GM21390 (cell line): ENCODE measurements around the gene FJX1.

Experiments used
- ATAC-seq: cut with Tn5 transposase; IDR thresholded peaks from one replicate; pipeline ENCODE4 v1.9.1; 2021; ENCODE audit not compliant: unreplicated experiment

The FJX1 gene, protein sequence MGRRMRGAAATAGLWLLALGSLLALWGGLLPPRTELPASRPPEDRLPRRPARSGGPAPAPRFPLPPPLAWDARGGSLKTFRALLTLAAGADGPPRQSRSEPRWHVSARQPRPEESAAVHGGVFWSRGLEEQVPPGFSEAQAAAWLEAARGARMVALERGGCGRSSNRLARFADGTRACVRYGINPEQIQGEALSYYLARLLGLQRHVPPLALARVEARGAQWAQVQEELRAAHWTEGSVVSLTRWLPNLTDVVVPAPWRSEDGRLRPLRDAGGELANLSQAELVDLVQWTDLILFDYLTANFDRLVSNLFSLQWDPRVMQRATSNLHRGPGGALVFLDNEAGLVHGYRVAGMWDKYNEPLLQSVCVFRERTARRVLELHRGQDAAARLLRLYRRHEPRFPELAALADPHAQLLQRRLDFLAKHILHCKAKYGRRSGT

DNA sequence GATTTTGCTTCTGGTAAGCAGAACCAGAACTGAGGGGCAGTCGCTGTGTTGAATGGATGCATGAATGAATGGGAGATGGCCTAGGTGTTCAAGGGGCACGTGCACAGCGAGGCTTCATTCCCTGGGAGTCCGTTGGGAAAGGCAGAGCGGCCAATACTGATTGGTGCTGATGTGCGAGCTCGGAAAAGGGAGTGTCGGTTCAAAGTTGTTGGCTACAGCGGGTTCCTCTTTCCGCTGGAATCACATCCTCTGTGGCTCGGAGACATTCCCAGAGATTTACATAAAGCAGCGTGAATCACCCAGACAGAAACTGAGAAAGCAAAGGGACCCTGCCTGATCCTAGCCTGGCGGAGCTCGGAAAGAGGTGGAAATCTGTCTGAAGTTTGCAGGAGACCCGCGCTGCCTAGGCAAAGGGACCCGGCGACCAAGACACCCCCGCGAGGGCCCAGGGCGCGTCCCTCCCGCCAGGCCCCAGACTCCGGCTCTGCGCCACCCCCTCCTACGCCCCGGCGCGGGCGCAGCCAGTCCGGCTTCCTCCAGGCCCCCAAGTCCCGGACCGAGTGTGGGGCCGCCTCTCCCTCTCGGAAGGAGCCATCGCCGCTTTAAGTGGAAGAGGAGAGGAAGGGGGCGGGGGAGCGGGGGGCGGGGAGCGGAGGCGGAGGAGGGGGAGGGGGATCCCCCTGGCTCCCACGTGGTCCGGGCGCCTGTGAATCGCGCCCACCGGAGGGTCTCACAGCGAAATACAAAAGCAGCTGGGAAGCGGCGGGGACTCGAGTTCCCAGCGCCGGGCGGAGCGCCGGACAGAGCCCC, at the start of gene FJX1:
FJX1 (plus strand) TSS at position 774 of the 810 bp plus-strand sequence. CDS start 177 bp downstream, outside the sequence.
- peak; percentile 28 for ATAC-seq

DNA sequence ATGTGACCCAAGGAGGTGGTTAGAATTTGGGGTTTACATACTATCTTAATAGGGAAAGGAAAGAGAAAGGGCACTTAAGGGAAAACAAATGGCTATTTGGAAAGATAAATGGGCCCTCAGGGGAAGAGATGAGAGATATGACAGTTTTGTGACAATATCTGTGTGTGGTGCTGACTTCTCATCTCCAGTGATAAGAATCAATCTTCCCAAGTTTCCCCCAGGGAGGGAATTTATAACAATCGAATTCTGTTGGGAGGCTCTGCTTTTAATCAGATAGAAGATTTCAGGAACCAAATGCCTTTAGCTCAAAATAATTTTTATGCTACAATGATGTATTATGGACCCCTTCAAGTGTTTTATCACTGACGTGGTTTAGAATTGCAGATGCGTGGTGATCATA, 46.6 kb upstream of the FJX1 start:
- ATAC-seq: no peak

DNA sequence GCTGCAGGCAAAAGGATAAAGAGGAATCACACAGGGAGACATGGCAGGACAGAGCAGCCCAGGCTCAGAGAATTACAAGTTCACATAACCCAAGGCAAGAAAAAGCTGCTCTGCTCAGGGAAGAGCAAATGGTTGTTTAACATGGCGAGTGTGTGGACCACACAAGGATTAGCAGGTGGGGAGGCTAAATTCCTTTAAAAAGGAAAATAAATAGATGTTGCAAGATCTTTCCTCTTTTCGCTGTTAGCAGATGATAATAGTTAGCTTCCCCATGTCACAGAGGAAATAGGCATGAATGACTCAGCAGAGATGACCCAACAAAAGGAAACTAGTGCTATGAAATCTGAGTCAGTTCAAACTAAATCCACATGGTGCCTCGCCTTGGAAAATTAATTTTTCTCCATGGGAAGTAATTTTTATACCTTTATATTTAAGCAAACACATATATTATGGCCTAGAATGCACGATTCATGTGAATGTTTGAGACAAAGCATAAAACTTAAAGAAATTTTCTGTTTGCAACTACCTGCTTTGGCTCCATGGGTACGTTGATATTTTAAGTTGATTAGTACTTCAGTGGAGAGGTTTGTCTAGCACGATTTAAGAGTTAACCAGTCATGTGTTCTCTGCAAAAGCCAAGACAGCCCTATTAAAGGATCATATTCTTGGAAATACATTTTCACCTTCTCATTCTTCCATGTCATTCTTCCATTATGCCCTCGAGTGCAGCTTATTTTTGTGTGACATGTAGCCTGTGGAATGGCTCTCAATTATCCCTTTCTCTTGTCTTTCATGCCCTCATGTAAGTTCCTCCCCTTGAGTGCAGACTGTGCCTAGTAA, 38.5 kb upstream of the FJX1 start:
- no peak for ATAC-seq

DNA sequence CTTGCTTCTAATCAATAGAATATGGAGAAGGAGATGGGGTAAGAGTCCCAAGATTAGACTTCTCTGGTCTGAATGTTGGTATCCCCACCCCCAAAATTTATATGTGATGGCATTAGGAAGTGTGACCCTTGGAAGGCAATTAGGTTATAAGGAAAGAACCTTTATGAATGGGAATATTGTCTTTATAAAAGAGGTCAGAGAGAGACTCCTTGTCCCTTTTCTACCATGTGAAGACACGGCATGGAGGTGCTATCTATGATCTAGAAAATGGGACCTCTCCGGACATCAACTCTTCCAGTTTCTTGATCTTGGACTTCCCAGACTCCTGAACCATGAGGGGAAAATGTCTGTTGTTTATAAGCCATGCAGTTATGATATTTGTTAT, 37.9 kb upstream of the FJX1 start:
- no peak for ATAC-seq

DNA sequence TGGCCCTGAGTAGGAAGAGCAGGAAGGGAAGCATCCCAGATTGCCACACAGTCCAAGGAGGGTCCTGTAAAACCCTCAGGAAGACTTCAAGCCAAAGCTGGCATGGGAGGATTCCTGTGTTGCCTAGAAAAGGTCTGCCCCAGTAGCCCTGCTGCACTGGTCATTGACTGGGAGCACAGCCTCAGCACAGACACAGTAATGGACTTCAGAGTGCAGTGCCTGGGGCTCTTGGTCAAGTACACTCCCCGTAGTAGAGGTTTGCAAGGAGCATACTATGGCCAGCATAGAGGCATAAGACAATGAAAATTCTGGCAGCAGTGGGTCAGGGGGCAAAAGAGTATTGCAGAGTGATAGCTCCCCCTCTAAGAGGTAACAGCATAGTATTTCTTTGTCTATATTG, 36.2 kb upstream of the FJX1 start:
- no peak for ATAC-seq

DNA sequence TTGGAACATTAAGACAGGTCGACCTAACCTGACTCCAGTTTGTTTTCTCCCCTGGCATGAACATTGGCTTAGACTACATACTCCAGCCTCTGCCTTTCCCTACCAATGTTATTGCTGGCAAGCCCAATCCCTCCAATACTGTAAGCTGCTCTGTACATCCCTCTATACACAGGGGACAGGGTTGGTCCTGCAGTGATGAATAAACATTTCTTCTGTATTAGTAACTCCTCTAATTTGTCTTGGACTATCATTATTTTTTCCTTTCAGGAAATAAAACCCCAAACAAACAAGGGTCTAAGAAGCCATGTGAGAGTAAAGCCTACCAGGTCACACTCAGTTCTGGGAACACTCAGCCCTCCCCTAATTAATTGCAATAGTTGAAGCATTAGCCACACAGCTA, 35.1 kb upstream of the FJX1 start:
- ATAC-seq: no peak

DNA sequence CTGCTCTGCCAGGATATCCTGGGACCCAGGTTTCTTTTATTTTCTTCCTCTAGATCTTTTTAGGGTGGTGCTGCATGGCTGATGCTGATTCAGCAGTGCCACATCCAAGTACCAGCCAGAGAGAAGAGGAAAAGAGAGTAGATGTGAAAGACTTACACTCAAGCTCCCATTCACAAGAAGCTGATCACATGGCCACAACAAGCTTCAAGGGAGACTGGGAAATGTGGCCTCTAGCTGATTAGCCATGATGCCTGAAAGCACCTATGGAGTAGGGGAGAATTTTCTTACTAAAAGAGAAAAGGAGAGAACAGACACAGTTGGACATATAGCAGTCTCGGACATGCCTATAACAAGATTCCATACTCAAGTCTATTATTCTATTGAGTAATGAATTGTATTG, 34.4 kb upstream of the FJX1 start:
- no peak for ATAC-seq

DNA sequence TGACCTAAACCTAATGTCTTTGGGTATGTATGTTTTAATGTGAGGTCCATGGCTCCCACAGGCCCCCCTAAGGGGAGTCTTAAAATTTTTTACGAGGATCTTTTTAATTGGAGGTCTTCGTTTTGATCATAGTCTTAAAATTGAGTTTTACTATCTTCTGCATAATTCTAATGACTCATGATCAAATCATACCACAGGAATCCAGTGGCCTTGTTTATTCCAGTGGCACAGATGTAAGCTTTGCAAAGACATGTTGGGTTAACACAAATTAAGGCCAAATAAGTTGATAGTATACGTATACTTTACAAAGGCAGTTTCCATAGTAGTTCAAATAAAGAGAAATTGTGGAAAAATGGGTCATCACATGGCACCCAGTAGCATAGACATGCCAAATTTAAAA, 33.9 kb upstream of the FJX1 start:
- ATAC-seq: no peak

DNA sequence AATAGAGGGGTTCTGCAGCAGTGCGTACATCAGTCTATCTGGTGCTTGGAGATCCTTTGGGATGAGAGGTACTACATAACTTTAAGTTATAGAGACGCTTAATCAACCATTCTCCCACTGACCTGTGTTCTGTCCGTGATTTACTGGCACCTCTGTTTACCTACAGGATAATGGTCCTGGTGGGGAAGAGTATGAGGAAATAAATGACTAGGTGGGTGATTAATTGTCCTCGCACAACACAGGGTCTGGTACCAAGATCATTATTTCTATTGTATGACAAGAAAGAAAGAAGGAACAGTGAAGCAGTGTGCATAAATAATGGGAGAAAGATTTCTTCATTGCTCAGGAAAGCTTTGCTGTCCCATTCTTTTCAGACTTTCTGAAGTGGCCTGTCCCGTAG, 32.8 kb upstream of the FJX1 start:
- ATAC-seq: no peak

DNA sequence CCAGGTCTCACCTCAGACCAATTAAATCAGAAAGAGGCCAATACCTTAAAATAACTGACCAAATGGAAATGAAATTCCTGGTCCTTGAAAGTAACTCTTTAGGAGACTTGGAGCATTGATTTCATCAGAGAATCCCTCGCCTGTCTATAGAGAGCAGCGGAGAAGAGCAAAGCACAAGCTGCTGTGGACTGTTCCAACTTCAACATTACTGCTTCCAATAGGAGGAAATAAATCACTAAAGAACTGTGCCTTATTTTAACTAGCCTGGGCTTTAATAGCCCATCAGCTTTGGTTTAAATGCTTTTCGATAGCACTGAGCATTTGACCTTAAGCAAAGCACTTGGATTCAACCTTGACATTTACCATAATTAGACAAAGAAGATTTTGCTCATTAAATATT, 32.0 kb upstream of the FJX1 start:
- no peak for ATAC-seq

DNA sequence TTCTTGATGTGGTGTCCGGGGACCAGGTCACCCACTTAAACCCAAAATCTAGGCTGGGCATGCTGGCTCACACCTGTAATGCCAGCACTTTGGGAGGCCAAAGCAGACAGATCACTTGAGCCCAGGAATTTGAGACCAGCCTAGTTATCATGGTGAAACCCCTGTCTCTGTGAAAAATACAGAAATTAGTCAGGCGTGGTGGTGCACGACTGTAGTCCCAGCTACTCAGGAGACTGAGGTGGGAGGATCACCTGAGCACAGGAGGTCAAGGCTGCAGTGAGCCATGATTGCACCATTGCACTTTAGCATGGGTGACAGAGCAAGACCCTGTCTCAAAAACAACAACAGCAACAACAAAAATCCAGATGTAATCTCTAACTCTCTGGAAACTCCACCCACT, 30.3 kb upstream of the FJX1 start:
- ATAC-seq: no peak

DNA sequence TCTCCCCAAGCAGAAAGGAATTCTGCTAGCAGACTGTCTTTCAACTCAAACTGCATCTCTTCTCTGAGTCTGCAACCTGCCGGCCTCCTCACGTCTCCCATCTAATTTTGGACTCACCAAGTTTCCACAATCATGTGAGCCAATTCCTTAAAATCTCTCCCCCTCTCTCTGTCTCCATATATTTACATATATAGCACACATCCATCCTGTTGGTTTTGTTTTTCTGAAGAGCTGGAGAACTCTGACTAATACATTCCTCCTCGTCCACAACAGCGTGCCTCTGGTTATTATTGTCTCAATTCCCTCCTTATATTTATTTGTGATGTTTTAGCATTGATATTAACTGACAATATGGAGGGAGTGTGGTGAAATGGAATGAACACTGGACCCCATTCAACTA, 29.6 kb upstream of the FJX1 start:
- ATAC-seq: no peak

DNA sequence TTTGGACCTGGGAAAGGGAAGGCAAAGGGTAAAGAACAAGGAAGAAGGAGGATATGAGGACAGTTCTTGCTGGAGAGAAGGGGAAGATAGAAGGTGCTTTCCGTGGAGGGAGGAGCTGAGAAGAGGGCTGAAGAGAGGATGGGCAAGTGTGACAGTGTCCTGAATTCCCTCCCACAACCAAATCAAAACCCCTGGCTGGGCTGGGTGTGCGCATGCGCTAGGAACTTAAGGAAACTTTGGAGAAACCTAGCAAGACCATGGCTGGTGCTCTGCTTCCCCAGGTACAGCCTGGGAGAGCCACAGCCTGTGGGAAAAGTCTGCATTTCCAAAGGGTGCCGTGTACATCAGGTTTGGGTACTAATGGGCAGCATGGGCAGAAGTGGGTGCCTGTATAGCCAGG, 29.0 kb upstream of the FJX1 start:
- no peak for ATAC-seq

DNA sequence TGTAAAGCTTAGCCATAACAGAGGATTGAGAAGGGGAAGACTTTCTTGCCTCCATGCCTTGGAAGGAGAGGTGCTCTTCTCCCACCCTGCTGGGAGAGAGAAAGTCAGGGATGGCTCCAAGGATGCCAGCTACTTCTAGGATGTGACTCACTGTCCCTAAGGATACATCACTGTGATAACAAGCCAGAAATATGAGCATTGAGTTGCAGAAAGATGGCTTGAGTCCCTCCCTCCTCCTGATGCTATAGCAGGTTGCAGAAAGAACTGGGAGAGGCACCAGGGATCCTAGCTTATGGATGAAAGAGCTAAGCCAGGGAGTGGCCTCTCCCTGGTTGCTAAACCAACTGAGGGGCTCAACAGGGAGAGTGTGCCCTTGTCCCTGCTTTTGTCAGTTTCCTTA, 27.8 kb upstream of the FJX1 start:
- no peak for ATAC-seq

DNA sequence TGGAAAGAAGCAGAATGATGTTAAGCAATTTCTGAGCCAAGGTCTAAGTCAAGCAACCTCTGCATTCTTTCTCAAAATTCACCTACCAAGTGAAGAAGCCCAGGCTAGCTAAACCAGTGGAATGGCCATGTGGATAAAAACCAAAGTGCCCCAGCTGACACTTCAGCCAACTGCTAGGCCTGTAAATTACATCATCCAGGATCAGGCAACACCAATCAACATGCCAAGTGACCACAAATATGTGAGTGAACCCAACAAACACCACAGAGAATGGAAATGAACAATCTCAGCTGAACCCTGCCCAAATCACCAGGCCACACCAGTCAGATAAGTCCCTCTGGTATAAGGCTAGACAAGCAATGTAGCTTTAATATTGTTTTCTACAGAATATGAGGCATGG, 25.1 kb upstream of the FJX1 start:
- no peak for ATAC-seq

DNA sequence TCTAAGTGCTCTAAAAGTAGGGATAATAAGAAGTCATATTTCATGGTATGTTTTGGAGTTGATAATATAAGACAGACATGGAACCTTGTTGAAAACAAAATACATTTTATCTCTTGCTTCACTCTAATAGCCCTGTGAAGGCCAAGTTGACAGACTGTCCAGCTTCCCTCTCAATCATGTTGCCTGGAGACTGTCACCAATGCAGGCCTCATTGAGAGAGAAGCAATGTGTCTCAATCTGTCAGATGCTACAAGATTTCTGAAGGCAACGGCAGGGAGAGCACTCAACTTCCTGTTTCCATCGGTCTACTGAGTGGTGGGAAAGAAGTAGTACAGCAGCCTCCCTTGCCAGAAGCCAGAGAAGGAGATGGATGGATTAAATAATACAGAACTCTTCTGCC, 23.6 kb upstream of the FJX1 start:
- no peak for ATAC-seq

DNA sequence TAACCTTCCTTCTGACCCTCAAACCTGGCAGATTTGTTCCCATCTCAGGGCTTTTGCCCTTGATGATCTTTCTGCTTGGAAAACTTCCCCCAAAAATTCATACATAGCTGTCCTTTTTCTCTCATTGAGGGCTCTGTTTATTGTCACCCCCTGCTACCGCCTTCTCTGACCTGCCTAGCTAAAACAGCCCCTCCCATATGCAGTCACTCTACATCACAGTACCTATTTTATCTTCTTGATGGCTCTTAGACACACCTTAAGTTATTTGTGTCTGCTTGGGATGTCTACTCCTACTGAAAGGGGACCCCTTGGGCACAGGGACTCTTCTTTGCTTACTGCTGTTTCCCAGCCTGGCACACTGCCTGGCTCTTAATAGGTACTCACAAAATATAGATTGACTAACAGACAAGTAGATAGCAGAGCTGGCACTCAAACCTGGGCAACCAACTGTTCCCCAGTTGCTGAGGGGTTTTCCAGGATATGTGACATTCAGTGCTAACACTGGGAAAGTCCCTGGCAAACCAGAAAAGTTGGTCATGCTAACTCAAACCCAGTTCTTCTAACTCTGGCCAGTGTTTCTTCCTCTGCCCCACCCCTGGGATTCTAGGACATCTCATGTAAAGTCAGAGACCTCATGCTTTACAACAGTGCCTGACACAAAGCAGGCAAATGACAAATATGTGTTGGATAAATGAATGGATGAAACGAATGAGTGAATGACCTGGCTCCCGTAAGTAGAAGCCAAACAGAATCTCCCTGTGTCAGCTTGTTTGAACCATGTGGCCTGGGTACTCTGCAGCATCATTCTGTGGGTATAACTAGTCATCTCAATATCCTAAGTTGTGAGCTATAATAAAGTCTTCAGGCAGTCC, 19.8 kb upstream of the FJX1 start:
- ATAC-seq: peak; percentile 67

DNA sequence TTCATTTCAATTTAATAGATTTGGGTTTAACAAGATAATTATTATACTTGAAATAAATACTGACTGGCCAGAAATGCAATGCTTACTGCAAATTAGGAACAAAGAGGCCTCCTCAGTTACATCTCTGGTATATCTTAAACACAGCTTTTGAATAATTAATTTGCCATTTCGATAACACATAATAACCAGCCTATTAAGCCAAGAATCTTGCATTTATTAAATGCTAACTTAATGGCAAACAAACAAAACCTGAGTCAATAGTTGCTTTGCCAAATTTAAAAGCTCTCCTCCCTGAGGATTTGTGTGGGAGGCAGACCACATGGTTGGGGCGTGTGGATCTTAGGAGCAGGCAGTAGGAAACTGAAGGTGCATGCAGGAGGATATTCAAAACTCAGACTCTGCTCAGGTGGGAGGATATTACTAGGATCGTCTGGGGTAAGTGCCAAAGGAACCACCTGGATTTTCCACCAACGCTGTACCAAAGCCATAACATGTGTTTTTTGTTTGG, 17.9 kb upstream of the FJX1 start:
- no peak for ATAC-seq

DNA sequence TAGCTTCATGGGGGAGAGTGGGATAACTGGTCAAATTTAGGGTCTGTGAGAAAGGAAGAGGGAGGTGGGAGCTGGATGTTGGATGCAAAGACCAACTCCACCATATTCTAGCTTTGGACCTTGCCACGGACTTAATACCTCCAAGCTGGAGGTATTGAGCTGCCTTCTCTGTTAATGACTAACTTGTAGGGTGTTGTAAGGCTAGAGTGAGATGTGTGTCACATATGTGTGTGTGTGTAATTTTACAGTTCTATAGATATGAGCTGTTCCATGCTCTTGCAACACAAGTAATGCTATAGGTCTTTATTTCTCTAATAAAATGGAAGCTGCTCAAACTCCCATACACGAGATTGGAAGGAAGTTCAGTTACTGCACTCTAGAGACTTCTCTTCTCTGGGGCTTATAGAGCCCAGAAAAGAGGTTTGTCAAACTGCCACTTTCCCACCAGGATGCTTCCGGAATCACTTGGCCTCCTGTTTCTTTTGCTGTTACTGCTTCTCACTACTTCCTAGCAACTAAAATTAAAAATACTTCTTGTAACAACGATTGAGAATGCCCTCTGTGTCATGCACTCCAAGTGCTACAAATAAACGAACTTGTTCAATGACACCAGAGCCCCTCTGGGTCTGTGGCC, 16.0 kb upstream of the FJX1 start:
- no peak for ATAC-seq

DNA sequence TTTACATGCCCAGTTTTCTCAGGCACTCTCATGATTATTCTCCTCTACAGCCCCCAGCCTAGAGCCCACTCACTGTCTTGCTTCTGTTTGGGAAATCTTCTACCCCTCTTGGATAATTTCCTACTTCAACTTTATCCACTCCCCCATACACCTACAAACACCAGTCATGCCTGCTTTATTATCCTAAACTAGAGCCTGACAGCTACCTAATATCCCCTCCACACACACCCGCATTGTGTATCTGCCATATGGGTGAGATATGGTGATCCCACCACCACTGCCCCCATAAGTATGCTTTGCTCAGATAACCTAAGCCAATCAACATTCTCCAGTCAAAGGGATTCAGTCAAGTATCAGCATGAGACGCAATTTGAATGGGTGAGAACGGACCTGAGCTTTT, 15.3 kb upstream of the FJX1 start:
- ATAC-seq: no peak
